T-helper 1 cell treated with Interleukin-12 subunit alpha and Interleukin-12 subunit beta and Interleukin-4 antibody, amounts not matched to agents 30 ng/mL and 1 ng/mL, for 36 hours (primary cell): ENCODE measurements around the gene TSC22D4. TPM values are rescaled to one million over a fixed set of nuclear protein-coding genes. Genes with fewer than 3 reads are reported as not detected.
"Not testable (repeated sequence)": the region's sequence is repeated elsewhere in the genome, so short reads cannot be mapped to it uniquely, and the experiment has no call there.

Source experiments
- intact Hi-C: fragments of 100-400 bp; cut with micrococcal nuclease; formaldehyde crosslinking; loops from one replicate; pipeline ENCODE4 v1.15.1; 2024
- total RNA-seq: library from RNA; stranded (reverse); gene quantifications from 2 replicates; pipeline ENCODE4 v1.2.3, GENCODE V29; 2022

The TSC22D4 gene
- 118 and 125 TPM in 2 replicates for total RNA-seq

- intact Hi-C loops = loop anchor here (1.0 to 2.0 kb wide), 13 partner anchors 10 to 374 kb away; partner anchors contain the start of genes AGFG2, FBXO24, GNB2 and LRCH4
These were observed at the start of gene TSC22D4 for GRCh38 chr7:100478958-100479660. TSS of gene TSC22D4 (minus strand) at chr7:100479214. CDS start at chr7:100478038, 1,176 bp downstream.

- intact Hi-C loops = not testable (repeated sequence)
These were observed 49.3 kb upstream of the TSC22D4 start for GRCh38 chr7:100528108-100528866.

- intact Hi-C loops = not testable (repeated sequence)
These were observed 44.2 kb upstream of the TSC22D4 start for GRCh38 chr7:100523192-100523591.

GRCh38 chr7:100521909-100522593 lies 43.0 kb upstream of the TSC22D4 start:
- intact Hi-C loops = not testable (repeated sequence)

GRCh38 chr7:100521076-100521475 lies 42.1 kb upstream of the TSC22D4 start:
- intact Hi-C loops = no loop called here

- intact Hi-C loops = no loop called here
These were observed 41.1 kb upstream of the TSC22D4 start for GRCh38 chr7:100520138-100520537.

GRCh38 chr7:100519580-100519979 lies 40.6 kb upstream of the TSC22D4 start:
- intact Hi-C loops = no loop called here

GRCh38 chr7:100517305-100517704 lies 38.3 kb upstream of the TSC22D4 start:
- intact Hi-C loops = loop anchor here (2.0 kb wide), 1 partner anchor 35 kb away; the partner anchor contains the start of gene NYAP1

- intact Hi-C loops = loop anchor here (1.0 to 2.0 kb wide), 2 partner anchors 33 to 34 kb away; partner anchors contain the start of gene NYAP1
These were observed 37.3 kb upstream of the TSC22D4 start for GRCh38 chr7:100516135-100516812.

- intact Hi-C loops = no loop called here
These were observed 36.1 kb upstream of the TSC22D4 start for GRCh38 chr7:100515072-100515532.

- intact Hi-C loops = no loop called here
These were observed 34.3 kb upstream of the TSC22D4 start for GRCh38 chr7:100513212-100513810.

- intact Hi-C loops = no loop called here
These were observed 31.6 kb upstream of the TSC22D4 start for GRCh38 chr7:100510437-100511239.

- intact Hi-C loops = no loop called here
These were observed 30.2 kb upstream of the TSC22D4 start for GRCh38 chr7:100509231-100509630.

GRCh38 chr7:100506356-100506923 lies 27.4 kb upstream of the TSC22D4 start:
- intact Hi-C loops = no loop called here

- intact Hi-C loops = no loop called here
These were observed 26.0 kb upstream of the TSC22D4 start for GRCh38 chr7:100504887-100505611.

GRCh38 chr7:100504031-100504430 lies 25.0 kb upstream of the TSC22D4 start:
- intact Hi-C loops = not testable (repeated sequence)

- intact Hi-C loops = not testable (repeated sequence)
These were observed 21.7 kb upstream of the TSC22D4 start for GRCh38 chr7:100500743-100501142.

GRCh38 chr7:100496509-100496908 lies 17.5 kb upstream of the TSC22D4 start:
- intact Hi-C loops = no loop called here
